ENCODE results near the gene SLC25A17. TPM values are rescaled to one million over a fixed set of nuclear protein-coding genes. Genes with fewer than 3 reads are reported as not detected.
A peak's percentile ranks its signal among the peaks of the same experiment; 100 is the strongest.
"Not testable (repeated sequence)": the region's sequence is repeated elsewhere in the genome, so short reads cannot be mapped to it uniquely, and the experiment has no call there.

The SLC25A17 gene
- total RNA-seq, 1 donor from 2014 or later = 19.6 TPM

GRCh38 chr22:40727964-40728615 is 91.1 kb downstream of the SLC25A17 start:
- no peak for ATAC-seq
- no peak for DNase-seq (ENCODE audit: low spot score)

GRCh38 chr22:40727070-40727963 is 91.8 kb downstream of the SLC25A17 start:
- no peak for ATAC-seq
- intact Hi-C loops (cut with DNase I) = no loop called here
- DNase-seq (ENCODE audit: low spot score) = no peak

More at GRCh38 chr22:40727964-40728615, 91.1 kb downstream of the SLC25A17 start:
- intact Hi-C loops (cut with DNase I) = no loop called here

GRCh38 chr22:40726514-40726913 is 92.6 kb downstream of the SLC25A17 start:
- peak; percentile 69 for ATAC-seq
- intact Hi-C loops (cut with DNase I) = no loop called here
- no peak for DNase-seq (ENCODE audit: low spot score)

- intact Hi-C loops (cut with DNase I) = no loop called here
- ATAC-seq (no peak), DNase-seq (ENCODE audit: low spot score) (no peak)
Measured at GRCh38 chr22:40723396-40723933, 95.7 kb downstream of the SLC25A17 start.

- ATAC-seq (peak; percentile 24), DNase-seq (ENCODE audit: low spot score) (no peak)
- intact Hi-C loops (cut with DNase I) = no loop called here
Measured at GRCh38 chr22:40721266-40721665, 97.9 kb downstream of the SLC25A17 start.

- intact Hi-C loops (cut with DNase I) = no loop called here
- ATAC-seq = peak; percentile 66
- no peak for DNase-seq (ENCODE audit: low spot score)
Measured at GRCh38 chr22:40720538-40721256, 98.4 kb downstream of the SLC25A17 start.

- ATAC-seq; intact Hi-C loops (cut with DNase I); DNase-seq (ENCODE audit: low spot score): not testable (repeated sequence)
Measured at GRCh38 chr22:40720156-40720537, 99.0 kb downstream of the SLC25A17 start.

Small RNA genes lying within 50 kb of the gene (microRNA-seq; reads per million reads assigned to microRNA genes)
- 1.4 reads per million for gene MIR4766

Other genes starting within 250 kb of the SLC25A17 start
- gene MRTFA, start 182.6 kb downstream of the SLC25A17 start, total RNA-seq = 53.5 TPM
- 0.76 TPM for gene MCHR1, start 139.9 kb downstream of the SLC25A17 start, total RNA-seq
- 238 TPM for gene ST13, start 37.3 kb upstream of the SLC25A17 start, total RNA-seq
- 19.2 TPM for gene XPNPEP3, start 37.8 kb upstream of the SLC25A17 start, total RNA-seq
- not detected for gene DNAJB7, start 42.8 kb upstream of the SLC25A17 start, total RNA-seq
- 52.0 TPM for gene RBX1, start 132.0 kb upstream of the SLC25A17 start, total RNA-seq